MG63 (cell line): ENCODE data around the gene SNX33. TPM values are rescaled to one million over a fixed set of nuclear protein-coding genes. Genes with fewer than 3 reads are reported as not detected.
"Not testable (repeated sequence)": the region's sequence is repeated elsewhere in the genome, so short reads cannot be mapped to it uniquely, and the experiment has no call there.

Experiments used
- DNase-seq: peaks from one replicate; pipeline ENCODE4 v3.0.0-alpha.2; 2020
- H3K27me3 ChIP-seq: fragments of 250-450 bp; sonication (Bioruptor Pico); 2 replicates; pipeline ENCODE4 v1.5.1; 2020; ENCODE audit warnings: mild to moderate bottlenecking, moderate library complexity
- H3K36me3 ChIP-seq: fragments of 250-450 bp; sonication (Bioruptor Pico); 2 replicates; pipeline ENCODE4 v1.5.1; 2020; ENCODE audit warnings: mild to moderate bottlenecking, moderate library complexity
- H3K4me3 ChIP-seq: fragments of 250-450 bp; sonication (Bioruptor Pico); 2 replicates; pipeline ENCODE4 v1.5.1; 2020; ENCODE audit warnings: mild to moderate bottlenecking, moderate library complexity
- H3K9me3 ChIP-seq: fragments of 250-450 bp; sonication (Bioruptor Pico); 2 replicates; pipeline ENCODE4 v1.5.1; 2020; ENCODE audit warnings: mild to moderate bottlenecking, moderate library complexity
- total RNA-seq: library from RNA; depleted of rRNA; stranded (reverse); fragments of >200 nt; shearing (Covaris generic); gene quantifications from 2 replicates; pipeline ENCODE4 v1.2.3, GENCODE V29; 2014; ENCODE audit warnings: low replicate concordance; rRNA removed

Gene SNX33
- total RNA-seq, 1 experiment from 2014 or later = 20.8 TPM

DNA sequence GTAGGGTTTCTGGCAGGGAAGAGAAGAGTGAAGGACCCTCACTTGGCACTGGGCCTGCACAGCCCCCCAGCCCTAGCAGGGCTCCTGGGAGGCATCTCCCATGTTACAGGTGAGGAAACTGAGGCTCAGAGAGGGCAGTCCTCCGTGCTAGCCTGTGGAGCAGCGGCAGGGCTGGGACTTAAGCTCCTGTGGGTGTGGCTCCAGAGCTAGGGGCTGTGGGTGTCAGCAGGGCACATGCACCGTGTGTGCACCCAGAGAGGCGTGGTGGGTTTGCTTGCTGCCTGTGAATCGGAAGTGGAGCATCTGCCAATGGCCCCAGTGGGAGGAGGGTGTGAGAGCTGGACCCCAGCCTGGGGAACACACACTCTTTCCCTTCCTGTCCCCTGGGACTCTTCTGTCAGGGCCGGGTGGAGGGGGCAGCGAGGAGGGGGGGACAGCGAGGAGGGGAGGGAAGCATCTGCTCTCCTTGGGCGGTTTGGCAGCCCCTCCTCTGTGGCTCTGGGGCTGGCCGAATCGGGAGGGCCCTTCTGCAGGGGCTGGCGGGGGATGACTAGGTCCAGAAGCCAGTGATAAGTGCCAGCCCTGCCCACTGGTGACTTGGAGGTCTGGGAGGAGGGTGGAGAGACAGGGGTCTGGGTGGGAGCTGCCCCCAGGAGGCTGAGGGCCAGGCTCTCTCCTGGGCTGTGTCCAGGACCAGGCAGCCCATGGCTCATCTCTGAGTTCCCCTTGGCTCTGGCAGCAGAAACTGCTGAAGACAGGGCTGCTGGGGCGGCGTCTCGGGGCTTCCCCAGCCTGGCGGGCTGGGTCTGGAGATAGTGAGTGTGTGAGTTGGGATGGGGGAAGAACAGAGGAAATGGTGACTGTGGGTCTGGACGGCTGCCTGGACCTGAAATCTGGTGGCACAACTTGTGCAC lies 52.5 kb downstream of the SNX33 start:
- not testable (repeated sequence) for H3K9me3 ChIP-seq, H3K4me3 ChIP-seq, H3K27me3 ChIP-seq, H3K36me3 ChIP-seq
- DNase-seq = peak; percentile 95

DNA sequence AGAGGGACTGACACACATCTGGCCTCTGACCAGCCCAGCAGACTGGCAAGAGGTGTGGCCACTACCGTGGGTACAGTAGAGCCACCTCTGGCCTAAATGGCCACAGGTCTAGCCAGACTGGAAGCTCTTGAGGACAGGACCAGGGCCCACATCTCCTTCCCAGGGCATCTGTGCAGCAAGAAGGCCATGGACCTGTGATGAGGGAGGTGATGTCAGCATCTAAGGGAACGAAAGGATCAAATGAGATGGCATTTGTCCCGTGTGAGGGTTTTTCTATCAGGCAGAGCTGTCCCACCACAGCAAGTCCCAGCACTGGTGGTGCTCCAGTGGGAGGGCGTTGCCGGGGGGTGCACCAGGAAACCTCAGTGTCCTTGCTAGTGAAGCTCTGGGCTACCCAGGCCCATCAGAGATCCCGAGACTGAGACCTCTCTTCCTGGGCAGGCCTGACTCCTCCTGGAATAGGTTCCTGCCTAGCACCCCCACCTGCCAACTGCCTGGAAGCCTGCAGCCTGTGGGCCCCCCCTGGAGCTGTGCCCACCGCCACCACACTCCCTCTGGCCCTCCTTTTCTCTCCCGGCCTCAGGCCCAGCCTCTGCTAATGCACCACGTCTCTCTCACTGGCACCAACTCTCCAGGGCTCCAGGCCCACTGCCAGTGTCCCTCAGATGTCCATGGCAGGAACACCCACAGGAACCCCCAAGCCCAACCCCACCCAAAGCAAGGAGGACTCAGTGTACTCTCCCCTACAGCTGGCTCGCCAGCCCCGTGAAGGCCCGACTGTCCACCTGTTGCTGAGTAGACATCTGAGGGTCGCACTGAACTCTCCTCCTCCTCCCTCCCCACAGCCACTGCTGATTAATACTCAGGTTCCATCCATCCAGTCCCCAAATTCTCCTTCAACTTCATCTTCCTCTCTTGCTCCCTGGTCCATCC lies 53.6 kb downstream of the SNX33 start:
- H3K27me3 ChIP-seq, DNase-seq: not testable (repeated sequence)

DNA sequence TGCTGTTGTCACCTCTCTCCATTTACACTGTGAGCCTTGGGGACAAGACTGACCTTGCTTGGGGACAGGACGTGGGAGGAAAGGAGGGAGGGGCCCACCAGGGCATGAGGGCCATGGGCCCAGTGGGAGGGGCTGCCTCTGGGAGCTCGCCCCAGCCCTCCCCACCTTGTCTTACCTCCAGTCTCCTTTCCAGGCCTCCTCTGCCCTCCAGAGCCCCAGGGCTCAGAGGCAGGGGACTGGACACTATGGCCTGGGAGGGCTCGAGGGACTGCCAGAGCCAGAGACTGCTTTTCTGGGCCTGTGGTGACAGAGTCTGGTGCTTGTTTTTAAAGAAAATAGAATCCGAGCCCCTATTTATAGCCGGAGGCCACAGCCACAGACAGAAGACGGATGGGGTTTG lies 54.7 kb downstream of the SNX33 start:
- Histone ChIP-seq H3K27me3 (no peaks in the 10 kb centered on the region), H3K36me3 (no peaks in the 10 kb centered on the region; the same call in 1 of the 2 replicates), H3K4me3 (no peak overlapping the region), H3K9me3 (no peaks in the 10 kb centered on the region)
- DNase-seq = no peak

More for the DNA sequence above, 53.6 kb downstream of the SNX33 start:
- H3K9me3 ChIP-seq, H3K4me3 ChIP-seq, H3K36me3 ChIP-seq: not testable (repeated sequence)

DNA sequence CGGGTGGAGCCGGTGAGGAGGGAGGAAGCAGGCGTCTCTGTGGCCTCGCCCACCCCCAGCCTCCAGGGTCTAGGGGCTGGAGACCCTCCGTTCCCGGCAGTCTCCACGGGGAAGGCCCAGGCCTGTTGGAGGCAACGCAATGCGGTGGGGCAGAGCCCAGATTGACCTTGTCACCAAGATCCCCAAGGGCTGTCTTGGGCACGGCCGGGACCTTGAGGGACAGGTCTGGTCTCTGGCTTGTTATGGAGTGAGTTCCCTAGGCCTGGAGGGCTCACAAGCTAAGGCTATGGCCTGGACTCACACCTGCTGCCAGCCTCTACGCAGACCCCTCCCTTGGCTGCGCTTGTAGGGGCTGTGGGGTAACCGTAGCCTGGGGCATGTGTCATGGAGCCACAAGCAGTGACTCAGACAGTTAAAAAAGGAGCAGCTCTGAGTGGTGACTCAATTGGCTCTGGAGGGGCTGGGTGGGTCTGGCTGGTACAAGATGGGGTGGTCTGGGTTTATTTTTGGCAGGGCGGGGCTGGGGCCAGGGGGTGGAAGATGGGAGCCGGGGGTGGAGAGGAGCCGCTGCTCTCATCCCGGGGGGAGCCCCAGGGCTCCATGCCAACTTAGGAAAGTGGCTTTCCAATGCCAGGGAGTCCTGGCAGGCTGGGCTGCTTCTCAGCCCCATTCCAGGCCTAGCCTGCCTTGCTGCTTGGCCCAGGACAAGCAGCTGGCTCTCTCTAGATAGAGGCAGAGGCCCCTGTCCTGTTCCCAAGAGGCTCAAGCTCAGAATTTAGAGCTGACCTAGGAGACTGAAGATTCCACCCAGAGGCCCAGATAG lies 55.9 kb downstream of the SNX33 start:
- not testable (repeated sequence) for DNase-seq, H3K4me3 ChIP-seq, H3K27me3 ChIP-seq, H3K36me3 ChIP-seq, H3K9me3 ChIP-seq

DNA sequence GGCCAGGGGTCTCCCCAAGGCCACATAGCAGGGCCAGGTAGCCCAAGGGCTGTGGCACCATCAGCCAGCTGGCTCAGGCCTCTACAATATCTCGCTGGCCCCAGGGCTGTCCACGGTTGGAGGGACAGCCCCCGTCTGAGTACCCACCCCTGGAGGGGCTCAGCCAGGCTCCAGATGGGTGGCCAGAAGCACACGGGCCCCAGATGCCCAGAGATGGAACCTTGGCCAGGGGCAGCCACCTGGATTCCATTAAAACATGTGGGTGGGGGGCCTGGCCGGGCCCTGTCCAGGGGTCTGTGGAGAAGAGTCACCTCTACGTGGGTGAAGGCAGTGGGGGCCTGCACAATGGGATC lies 56.5 kb downstream of the SNX33 start:
- Histone ChIP-seq H3K9me3 (no peaks in the 10 kb centered on the region), H3K4me3 (no peak overlapping the region), H3K27me3 (no peaks in the 10 kb centered on the region), H3K36me3 (no peaks in the 10 kb centered on the region; the same call in 1 of the 2 replicates)
- DNase-seq = no peak

DNA sequence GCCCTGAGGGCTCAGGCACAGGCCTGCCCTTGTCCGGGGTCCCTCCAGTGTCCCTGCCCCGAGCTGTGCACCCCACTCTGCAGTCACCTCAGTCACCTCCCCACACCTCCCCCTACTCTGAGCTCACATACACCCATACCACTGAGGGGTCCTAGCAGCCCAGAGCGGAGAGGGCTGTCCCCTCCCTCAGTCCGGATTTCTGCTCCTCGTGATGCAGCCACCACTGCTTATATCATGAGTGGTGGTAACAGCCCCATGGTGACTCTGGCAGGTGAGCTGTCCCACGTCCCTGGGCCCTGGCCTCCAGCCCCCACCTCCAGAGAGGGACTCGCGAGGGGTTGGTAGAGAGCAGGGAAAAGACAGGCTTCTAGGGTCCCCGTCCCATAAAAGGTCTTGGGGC lies 56.9 kb downstream of the SNX33 start:
- no peak for DNase-seq
- H3K27me3 ChIP-seq = no peaks in the 10 kb centered on the region
- H3K36me3 ChIP-seq = no peaks in the 10 kb centered on the region; the same call in 1 of the 2 replicates
- no peak overlapping the region for H3K4me3 ChIP-seq
- H3K9me3 ChIP-seq = no peaks in the 10 kb centered on the region

DNA sequence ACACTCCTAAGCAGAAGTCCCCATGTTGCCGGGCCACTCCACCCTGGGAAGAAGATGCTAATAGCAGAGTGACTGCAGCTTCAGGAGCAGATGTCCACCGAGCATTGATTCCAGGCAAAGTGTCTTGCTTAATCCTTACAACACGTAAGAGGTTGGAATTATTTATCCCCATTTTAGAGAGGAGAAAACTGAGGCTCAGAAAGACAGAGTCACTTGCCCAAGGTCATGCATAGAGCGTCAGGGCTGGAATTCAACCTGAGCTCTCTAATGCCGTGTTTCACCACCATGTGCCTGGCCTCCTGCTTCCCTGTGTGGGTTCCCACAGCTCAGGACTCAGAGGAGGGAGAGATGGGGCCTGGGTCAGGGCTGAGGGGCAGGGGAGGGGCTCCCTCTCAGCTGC lies 57.7 kb downstream of the SNX33 start:
- not testable (repeated sequence) for H3K27me3 ChIP-seq, H3K4me3 ChIP-seq, H3K36me3 ChIP-seq, H3K9me3 ChIP-seq, DNase-seq

DNA sequence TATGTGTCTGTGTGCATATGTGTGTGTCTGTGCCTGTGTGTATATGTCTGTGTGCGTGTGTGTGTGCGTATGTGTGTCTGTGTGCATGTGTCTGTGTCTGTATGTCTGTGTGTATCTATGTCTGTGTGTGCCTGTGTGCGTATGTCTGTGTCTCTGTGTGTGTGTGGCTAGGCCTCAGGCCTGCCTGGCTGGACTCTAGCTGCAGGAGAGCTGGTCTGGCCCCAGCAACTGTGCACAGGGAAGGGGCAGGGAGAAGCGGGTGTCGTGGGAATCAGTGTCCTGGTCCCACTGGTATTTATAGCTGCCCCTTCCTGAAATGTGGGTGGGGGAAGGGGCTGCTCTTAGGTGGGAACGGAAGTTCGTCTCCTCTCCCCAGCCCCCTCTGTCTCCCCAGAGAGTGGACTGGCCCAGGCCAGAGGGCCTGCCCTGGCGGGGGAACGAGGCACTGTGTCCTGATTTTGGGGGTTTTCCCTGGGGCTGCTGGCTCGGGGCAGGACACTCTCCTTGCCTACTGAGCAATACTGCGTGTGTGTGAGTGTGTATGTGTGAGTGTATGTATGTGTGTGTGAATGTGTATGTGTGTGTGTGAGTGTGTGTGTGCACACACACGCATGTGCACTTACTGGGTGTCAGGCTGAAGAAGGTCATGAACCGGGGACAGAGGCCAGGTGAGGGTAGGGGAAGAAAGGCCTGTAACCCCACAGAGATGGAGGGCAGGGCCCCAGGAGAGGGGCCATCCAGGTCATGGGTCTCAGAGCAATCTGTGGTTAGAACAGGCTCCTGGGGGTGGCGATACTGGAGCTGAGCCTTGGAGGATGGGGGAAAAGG lies 58.4 kb downstream of the SNX33 start:
- H3K27me3 ChIP-seq = no peaks in the 10 kb centered on the region
- H3K36me3 ChIP-seq = no peaks in the 10 kb centered on the region; the same call in 1 of the 2 replicates
- no peak for DNase-seq
- H3K9me3 ChIP-seq = no peaks in the 10 kb centered on the region
- no peak overlapping the region for H3K4me3 ChIP-seq

DNA sequence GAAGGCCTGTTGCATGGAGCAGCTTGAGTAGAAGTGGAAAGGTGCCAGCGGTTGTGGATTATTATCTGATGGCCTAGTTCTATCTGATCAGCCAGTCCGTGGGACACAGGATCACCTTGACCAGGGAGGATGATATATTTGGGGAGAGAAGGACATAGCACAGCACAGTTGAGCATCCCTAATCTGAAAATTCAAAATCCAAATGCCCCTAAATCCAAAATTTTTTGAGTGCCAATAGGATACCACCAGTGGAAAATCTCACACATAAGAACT lies 58.9 kb downstream of the SNX33 start:
- H3K36me3 ChIP-seq = no peaks in the 10 kb centered on the region; the same call in 1 of the 2 replicates
- no peaks in the 10 kb centered on the region for H3K27me3 ChIP-seq
- H3K9me3 ChIP-seq = no peaks in the 10 kb centered on the region
- no peak for DNase-seq
- no peak overlapping the region for H3K4me3 ChIP-seq

DNA sequence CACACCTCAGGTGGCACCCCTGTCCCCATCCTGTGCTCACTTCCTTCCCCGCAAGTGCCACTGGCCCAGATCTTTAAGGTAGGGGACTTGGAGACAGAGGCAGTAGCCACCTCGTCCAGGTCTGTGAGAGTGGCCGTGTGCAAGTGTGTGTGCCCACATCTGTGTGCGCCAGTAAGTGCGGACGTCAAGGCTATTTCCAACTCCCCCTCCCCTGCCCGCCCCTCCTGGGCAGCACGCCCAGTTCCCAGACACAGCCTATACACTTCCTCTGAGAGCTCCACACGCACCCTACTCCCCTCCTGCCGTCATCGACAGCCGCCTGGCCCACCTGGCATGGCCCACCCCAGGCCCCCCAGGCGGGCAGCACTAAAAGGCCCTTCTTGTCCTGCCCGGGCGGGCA lies 61.7 kb downstream of the SNX33 start:
- DNase-seq, H3K36me3 ChIP-seq, H3K4me3 ChIP-seq, H3K27me3 ChIP-seq, H3K9me3 ChIP-seq: not testable (repeated sequence)

DNA sequence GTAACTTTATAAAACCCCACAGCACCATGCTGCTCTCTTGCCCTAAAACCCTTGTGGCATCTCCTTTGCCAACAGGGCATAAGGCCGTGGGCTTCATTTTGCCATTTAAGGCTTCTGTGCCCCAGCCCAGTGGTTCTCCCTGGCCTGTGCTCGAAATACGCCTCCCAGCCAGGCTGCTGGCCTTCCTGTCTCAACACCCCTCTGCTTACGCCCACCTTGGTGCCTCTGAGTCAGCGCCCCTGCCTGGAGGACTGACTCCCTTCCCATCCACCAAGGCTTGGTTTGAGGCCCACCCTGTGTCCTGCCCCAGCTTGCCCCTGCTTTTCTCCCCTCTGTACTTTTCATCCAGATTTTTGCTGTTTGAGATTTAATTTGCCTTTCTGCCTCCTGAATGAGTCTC lies 63.2 kb downstream of the SNX33 start:
- not testable (repeated sequence) for H3K9me3 ChIP-seq, H3K4me3 ChIP-seq, H3K36me3 ChIP-seq, H3K27me3 ChIP-seq
- peak; percentile 51 for DNase-seq

DNA sequence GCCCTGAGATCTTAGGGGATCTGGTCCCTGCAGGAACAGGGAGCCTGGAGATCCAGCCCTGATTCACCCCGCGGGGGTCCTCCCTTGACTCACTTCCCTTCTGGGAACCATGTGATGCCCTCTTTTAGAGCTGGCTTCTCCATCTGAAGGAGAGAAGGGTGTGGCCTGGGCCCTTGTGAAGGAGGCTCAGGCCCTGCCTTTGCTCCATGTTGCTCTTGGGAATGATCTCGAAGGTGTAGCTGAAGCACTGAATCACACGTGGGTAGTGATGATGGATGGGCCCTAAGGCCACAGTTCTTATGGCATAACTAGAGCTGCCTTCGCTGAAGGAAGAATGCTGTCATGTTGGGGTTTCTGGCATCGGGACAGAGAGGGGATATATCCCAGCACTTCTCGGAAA lies 63.8 kb downstream of the SNX33 start:
- peak overlapping the region; percentile 21; the same call in 1 of the 2 replicates for H3K4me3 ChIP-seq
- H3K36me3 ChIP-seq, H3K27me3 ChIP-seq, H3K9me3 ChIP-seq: not testable (repeated sequence)
- DNase-seq = peak; percentile 59

Other genes with a start within 250 kb of the SNX33 start
- gene SIN3A, start 196.2 kb upstream of the SNX33 start, total RNA-seq = 18.0 and 21.4 TPM in 2 replicates
- gene PTPN9, start 68.6 kb upstream of the SNX33 start, total RNA-seq = 11.3 and 17.6 TPM in 2 replicates
- gene SNUPN, start 22.2 kb upstream of the SNX33 start, total RNA-seq = 42.5 and 58.5 TPM in 2 replicates
- gene IMP3, start 7.7 kb upstream of the SNX33 start, total RNA-seq = 122 and 150 TPM in 2 replicates
- 13.4 and 19.6 TPM in 2 replicates for gene CSPG4, start 64.9 kb downstream of the SNX33 start, total RNA-seq
- 41.9 and 61.8 TPM in 2 replicates for gene UBE2Q2, start 195.5 kb downstream of the SNX33 start, total RNA-seq